ENCODE data around the gene ZC3H7A. TPM values are rescaled to one million over a fixed set of nuclear protein-coding genes. Genes with fewer than 3 reads are reported as not detected.

Gene ZC3H7A
- total RNA-seq, 1 experiment from 2014 or later = 42.0 TPM

DNA sequence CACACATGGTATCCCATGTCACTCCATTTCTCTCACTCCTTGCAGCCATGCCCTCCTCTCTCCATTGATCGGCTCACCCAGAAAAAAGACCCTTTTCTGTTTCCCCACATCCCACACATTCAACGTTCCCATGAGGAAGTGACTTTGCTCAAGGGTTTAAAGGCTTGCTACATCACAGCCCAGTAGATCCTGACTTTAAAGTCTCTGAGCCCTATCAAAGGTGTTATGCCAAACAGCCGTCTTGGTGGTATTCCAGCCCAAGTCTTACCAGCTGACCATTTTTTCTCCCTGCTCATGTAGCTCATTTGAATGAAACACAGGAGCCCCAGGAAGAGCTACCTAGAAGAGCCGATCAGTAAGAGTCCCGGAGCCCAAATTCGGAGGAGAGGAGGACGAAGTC is 47.0 kb downstream of the ZC3H7A start:
- Mint-ChIP-seq H3K4me3 (ENCODE audit: unreplicated experiment) (peak overlapping the region; percentile 51), H3K36me3 (ENCODE audit: insufficient read depth, unreplicated experiment) (peaks cover 58% of the 10 kb centered on the region), H3K9me3 (ENCODE audit: unreplicated experiment) (no peaks in the 10 kb centered on the region), H3K27ac (ENCODE audit: unreplicated experiment) (peak overlapping the region; percentile 54), H3K4me1 (ENCODE audit: low read depth, unreplicated experiment) (peaks cover 25% of the 10 kb centered on the region), H3K27me3 (ENCODE audit: insufficient read depth, unreplicated experiment) (no peaks in the 10 kb centered on the region)
- no TSS peak for BruUV-seq (replicated peaks)
- Histone ChIP-seq H3K4me3 (ENCODE audit: low read depth, low read length) (no peak overlapping the region), H3K9me3 (no peaks in the 10 kb centered on the region), H3K4me1 (peaks cover 33% of the 10 kb centered on the region), H3K36me3 (ENCODE audit: control insufficient read depth, insufficient read depth, low read length) (peaks cover 1% of the 10 kb centered on the region; the same call in 1 of the 2 replicates), H3K27me3 (replicated peaks; ENCODE audit: control insufficient read depth, insufficient read depth, low read length) (no peaks in the 10 kb centered on the region)
- TF ChIP-seq, protein P1, sequence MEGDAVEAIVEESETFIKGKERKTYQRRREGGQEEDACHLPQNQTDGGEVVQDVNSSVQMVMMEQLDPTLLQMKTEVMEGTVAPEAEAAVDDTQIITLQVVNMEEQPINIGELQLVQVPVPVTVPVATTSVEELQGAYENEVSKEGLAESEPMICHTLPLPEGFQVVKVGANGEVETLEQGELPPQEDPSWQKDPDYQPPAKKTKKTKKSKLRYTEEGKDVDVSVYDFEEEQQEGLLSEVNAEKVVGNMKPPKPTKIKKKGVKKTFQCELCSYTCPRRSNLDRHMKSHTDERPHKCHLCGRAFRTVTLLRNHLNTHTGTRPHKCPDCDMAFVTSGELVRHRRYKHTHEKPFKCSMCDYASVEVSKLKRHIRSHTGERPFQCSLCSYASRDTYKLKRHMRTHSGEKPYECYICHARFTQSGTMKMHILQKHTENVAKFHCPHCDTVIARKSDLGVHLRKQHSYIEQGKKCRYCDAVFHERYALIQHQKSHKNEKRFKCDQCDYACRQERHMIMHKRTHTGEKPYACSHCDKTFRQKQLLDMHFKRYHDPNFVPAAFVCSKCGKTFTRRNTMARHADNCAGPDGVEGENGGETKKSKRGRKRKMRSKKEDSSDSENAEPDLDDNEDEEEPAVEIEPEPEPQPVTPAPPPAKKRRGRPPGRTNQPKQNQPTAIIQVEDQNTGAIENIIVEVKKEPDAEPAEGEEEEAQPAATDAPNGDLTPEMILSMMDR (IDR thresholded peaks at IDR 0.05; ENCODE audit: insufficient read depth in 1 of 2, low read depth in 1 of 2, low read length in 1 of 2, severe bottlenecking in 1 of 2, unreplicated experiment in 1 of 2) = no peak
- intact Hi-C loops (cut with micrococcal nuclease; ENCODE audit: unreplicated experiment) = no loop called here
- ChIA-PET CTCF (no interaction called here), POLR2A (no interaction called here)
- no peak for DNase-seq

DNA sequence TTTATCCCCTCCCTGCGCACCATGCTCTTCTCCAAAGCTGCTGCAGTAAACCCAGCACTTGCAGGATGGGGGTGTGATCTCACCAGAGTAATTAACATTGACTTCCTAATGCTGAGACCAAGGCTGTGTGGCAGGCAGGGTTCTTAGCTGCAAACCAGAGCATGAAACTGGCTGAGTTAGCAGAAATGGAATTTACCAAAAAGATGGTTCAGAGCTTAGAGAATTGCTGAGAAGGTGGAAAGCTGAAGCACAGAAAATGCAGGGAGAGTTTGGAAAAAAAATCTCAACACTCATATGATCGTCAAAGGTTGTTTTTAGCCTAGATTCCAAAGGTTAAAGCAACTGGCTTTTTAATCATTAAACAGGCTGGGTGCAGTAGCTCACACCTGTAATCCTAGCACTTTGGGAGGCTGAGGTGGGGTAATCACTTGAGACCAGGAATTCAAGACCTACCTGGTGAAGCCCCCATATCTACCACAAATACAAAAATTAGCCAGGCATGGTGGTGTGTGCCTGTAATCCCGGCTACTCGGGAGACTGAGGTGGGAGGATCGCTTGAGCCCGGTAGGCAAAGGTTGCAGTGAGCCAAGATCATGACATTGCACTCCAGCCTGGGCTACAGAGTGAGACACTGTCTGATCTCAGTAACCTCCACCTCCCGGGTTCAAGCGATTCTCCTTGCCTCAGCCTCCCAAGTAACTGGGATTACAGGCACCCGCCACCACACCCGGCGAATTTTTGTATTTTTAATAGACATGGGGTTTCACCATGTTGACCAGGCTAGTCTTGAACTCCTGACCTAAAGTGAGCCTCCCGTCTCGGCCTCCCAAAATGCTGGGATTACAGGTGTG is 48.4 kb downstream of the ZC3H7A start:
- TF ChIP-seq, protein P1 (IDR thresholded peaks at IDR 0.05; ENCODE audit: insufficient read depth in 1 of 2, low read depth in 1 of 2, low read length in 1 of 2, severe bottlenecking in 1 of 2, unreplicated experiment in 1 of 2) = no peak
- Mint-ChIP-seq H3K27me3 (ENCODE audit: insufficient read depth, unreplicated experiment) (no peaks in the 10 kb centered on the region), H3K4me3 (ENCODE audit: unreplicated experiment) (peak overlapping the region; percentile 70), H3K9me3 (ENCODE audit: unreplicated experiment) (no peaks in the 10 kb centered on the region), H3K4me1 (ENCODE audit: low read depth, unreplicated experiment) (peaks cover 32% of the 10 kb centered on the region), H3K27ac (ENCODE audit: unreplicated experiment) (peak overlapping the region; percentile 89), H3K36me3 (ENCODE audit: insufficient read depth, unreplicated experiment) (peaks cover 48% of the 10 kb centered on the region)
- Histone ChIP-seq H3K27me3 (replicated peaks; ENCODE audit: control insufficient read depth, insufficient read depth, low read length) (no peaks in the 10 kb centered on the region), H3K4me1 (peaks cover 47% of the 10 kb centered on the region), H3K9me3 (no peaks in the 10 kb centered on the region), H3K4me3 (ENCODE audit: low read depth, low read length) (peak overlapping the region; percentile 10; the same call in 1 of the 2 replicates), H3K36me3 (ENCODE audit: control insufficient read depth, insufficient read depth, low read length) (peaks cover 1% of the 10 kb centered on the region; the same call in 1 of the 2 replicates)
- no TSS peak for BruUV-seq (replicated peaks)
- intact Hi-C loops (cut with micrococcal nuclease; ENCODE audit: unreplicated experiment) = no loop called here
- ChIA-PET POLR2A (interaction anchor here (0.6 kb wide), 1 partner anchor 493 kb away, joined by 12 read pairs; no protein-coding TSS in a partner anchor), CTCF (interaction anchor here (0.7 kb wide), 1 partner anchor 805 kb away, joined by 3 read pairs; no protein-coding TSS in a partner anchor)
- peak; percentile 47 to 56 for DNase-seq

DNA sequence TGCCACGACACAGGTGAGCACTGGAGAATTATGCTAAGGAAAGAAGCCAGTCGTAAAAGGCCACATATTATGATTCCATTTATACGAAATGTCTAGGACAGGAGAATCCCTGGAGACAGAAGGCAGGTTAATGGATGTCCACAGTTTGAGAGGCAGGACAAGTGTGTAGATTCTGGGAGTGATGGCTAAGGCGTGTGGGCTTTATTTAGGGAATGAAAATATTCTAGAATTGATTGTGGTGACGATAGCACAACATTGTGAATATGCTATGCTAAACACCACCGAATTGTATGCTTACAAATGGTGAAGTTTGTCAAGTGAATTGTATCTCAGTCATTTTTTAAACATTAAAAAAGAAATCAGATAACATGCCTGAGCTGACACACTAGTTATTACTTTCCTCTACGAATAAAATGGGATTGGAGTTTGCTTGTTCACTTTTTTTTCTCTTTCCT is 49.1 kb downstream of the ZC3H7A start:
- TF ChIP-seq, protein P1 (IDR thresholded peaks at IDR 0.05; ENCODE audit: insufficient read depth in 1 of 2, low read depth in 1 of 2, low read length in 1 of 2, severe bottlenecking in 1 of 2, unreplicated experiment in 1 of 2) = no peak
- ChIA-PET CTCF (interaction anchor here (0.7 kb wide), 1 partner anchor 804 kb away, joined by 3 read pairs; no protein-coding TSS in a partner anchor), POLR2A (no interaction called here)
- Mint-ChIP-seq H3K27me3 (ENCODE audit: insufficient read depth, unreplicated experiment) (no peaks in the 10 kb centered on the region), H3K36me3 (ENCODE audit: insufficient read depth, unreplicated experiment) (peaks cover 44% of the 10 kb centered on the region), H3K4me3 (ENCODE audit: unreplicated experiment) (peak overlapping the region; percentile 70), H3K9me3 (ENCODE audit: unreplicated experiment) (no peaks in the 10 kb centered on the region), H3K27ac (ENCODE audit: unreplicated experiment) (peak overlapping the region; percentile 89), H3K4me1 (ENCODE audit: low read depth, unreplicated experiment) (peaks cover 30% of the 10 kb centered on the region)
- Histone ChIP-seq H3K9me3 (no peaks in the 10 kb centered on the region), H3K4me3 (ENCODE audit: low read depth, low read length) (0 out of 2 replicates have a peak overlapping the region, but pooled peaks have one; percentile 18), H3K36me3 (ENCODE audit: control insufficient read depth, insufficient read depth, low read length) (0 out of 2 replicates have a peak, but pooled peaks cover 1% of the 10 kb centered on the region), H3K27me3 (replicated peaks; ENCODE audit: control insufficient read depth, insufficient read depth, low read length) (no peaks in the 10 kb centered on the region), H3K4me1 (peaks cover 50% of the 10 kb centered on the region)
- no TSS peak for BruUV-seq (replicated peaks)
- intact Hi-C loops (cut with micrococcal nuclease; ENCODE audit: unreplicated experiment) = no loop called here
- DNase-seq = no peak

Measured in Caco-2 (cell line).